ENCODE measurements around the gene EXOC4.

The EXOC4 gene

DNA sequence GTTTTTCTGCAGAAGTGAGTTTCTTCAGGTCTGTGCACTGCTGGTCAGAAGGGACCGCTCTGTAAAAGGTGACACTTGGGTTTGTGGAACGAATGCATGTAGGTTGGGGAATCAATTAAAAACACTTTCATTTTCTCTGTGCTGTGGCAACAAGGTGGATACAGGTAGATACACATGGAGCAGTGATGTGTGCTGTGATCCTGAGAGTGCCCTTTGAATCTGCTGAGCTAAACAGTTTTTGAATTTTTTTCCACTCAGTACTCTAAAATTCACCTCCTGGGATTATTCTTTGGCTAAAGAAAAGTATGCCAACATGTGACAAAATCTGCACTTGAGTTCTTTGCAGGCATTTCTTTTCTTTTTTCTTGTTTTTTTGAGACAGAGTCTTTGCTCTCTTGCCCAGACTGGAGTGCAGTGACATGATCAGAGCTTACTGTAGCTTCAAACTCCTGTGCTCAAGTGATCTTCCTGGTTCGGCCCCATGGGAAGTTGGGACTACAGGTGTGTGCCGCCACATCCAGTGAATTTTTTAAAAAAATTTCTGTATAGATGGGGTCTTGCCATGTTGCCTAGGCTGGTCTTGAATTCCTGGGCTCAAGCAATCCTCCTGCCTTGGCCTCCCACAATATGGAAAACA is 338.9 kb downstream of the EXOC4 start:
- TF ChIP-seq, protein P1, sequence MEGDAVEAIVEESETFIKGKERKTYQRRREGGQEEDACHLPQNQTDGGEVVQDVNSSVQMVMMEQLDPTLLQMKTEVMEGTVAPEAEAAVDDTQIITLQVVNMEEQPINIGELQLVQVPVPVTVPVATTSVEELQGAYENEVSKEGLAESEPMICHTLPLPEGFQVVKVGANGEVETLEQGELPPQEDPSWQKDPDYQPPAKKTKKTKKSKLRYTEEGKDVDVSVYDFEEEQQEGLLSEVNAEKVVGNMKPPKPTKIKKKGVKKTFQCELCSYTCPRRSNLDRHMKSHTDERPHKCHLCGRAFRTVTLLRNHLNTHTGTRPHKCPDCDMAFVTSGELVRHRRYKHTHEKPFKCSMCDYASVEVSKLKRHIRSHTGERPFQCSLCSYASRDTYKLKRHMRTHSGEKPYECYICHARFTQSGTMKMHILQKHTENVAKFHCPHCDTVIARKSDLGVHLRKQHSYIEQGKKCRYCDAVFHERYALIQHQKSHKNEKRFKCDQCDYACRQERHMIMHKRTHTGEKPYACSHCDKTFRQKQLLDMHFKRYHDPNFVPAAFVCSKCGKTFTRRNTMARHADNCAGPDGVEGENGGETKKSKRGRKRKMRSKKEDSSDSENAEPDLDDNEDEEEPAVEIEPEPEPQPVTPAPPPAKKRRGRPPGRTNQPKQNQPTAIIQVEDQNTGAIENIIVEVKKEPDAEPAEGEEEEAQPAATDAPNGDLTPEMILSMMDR (IDR thresholded peaks at IDR 0.05; ENCODE audit: control extremely low read depth, extremely low read depth, low read depth, missing control alignments): no peak
- no peak for DNase-seq (ENCODE audit: extremely low spot score)
- CTCF ChIA-PET: no interaction called here
- POLR2A ChIA-PET: no interaction called here

DNA sequence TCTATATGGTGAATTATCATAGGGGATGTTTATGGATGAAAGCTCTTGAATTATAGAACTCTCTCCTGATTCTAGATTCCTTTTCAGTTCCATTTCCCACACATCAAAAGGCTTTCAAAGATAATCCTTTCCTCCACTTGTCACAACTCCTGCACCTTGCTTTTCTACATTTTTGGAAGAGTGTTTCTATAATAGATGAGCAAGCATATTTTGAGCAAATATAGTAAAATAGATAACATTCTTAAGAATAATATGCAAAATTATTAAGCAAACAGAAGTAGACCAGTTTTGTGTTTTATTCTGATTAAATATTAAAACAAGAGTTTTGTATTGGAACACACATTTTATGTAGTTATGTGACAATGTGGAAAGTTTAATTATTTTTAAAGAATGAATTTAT is 340.7 kb downstream of the EXOC4 start:
- ChIA-PET CTCF (no interaction called here), POLR2A (no interaction called here)
- DNase-seq (ENCODE audit: extremely low spot score): no peak
- TF ChIP-seq, protein P1 (IDR thresholded peaks at IDR 0.05; ENCODE audit: control extremely low read depth, extremely low read depth, low read depth, missing control alignments): no peak

DNA sequence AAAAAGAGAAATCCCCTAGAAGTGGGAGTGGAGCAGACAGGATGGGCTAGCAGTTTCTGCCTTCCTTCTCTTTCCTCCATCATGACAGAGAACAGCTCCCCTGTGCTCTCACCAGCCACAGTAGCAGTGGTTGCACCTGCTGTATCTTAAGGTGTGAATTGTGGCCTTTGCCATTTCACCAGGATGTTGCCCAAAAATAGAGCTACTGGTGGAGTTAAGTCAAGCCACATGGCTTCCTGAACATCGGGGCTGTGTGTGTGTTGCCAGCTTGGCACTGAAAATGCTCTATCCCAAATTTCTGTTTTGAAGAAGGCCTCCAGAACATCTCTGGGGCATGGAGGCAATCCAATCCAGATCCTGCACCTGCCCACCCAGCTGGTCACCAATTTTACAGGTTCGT is 348.7 kb downstream of the EXOC4 start:
- no peak for DNase-seq (ENCODE audit: extremely low spot score)
- TF ChIP-seq, protein P1 (IDR thresholded peaks at IDR 0.05; ENCODE audit: control extremely low read depth, extremely low read depth, low read depth, missing control alignments): no peak
- ChIA-PET POLR2A (no interaction called here), CTCF (interaction anchor here (1.4 kb wide), 1 partner anchor 27 kb away, joined by 5 read pairs; no protein-coding TSS in a partner anchor)

DNA sequence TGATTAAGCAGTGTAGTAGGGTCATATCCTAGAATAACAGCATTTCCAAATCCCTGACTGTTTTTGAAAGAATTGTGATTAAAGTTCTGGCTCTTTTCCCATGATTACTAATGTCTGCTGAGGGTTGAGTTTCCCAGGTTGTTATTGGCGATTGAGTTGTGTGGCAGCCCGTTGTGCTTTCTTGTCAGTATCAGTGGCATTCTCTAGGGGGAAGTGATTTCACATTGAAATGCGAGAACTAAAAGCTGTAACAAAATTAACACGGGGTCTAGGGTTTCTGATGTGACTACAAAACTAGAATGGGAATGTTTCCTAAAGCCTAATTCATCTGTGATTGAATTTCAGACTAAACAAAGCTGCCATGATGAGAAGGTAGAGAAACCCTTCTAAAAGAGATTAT is 349.4 kb downstream of the EXOC4 start:
- ChIA-PET CTCF (no interaction called here), POLR2A (no interaction called here)
- no peak for DNase-seq (ENCODE audit: extremely low spot score)
- TF ChIP-seq, protein P1 (IDR thresholded peaks at IDR 0.05; ENCODE audit: control extremely low read depth, extremely low read depth, low read depth, missing control alignments): no peak

DNA sequence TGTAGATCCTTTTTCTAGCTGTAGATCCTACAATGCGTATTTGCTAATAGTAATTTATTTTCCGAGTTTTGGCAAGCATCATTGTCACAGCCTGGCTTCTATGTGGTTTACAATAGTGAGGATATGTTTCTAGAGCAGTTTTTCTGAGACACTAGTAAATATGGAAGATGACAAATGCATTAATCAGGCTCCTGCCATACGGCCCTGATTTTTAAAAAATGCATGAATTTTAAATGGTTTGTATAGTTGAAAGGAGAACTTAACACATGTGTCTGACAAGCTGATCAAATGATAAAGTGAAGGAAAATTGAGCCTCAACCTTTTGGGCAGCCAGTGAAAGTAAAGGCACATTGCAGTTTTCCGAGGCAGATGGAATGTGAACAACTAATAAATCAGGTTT is 354.1 kb downstream of the EXOC4 start:
- ChIA-PET CTCF (no interaction called here), POLR2A (no interaction called here)
- TF ChIP-seq, protein P1 (IDR thresholded peaks at IDR 0.05; ENCODE audit: control extremely low read depth, extremely low read depth, low read depth, missing control alignments): no peak
- no peak for DNase-seq (ENCODE audit: extremely low spot score)

DNA sequence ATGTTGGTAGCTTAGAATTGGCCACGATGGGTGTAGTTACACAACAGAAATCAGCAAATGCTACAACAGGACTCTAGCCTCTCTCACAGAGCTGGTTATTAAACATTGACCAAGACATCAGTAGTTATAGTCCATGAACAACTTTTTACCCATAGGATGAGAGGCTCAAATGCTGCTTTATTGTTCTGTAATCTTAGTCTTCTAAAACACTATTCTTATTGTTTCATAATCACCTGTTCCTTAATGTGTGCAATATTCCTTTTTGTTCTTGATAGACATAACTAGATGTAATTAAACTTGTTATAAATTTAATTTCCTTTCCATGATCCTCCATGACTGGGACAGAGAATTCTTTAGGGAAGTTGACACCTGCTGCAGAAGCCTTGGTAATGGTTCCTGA is 356.9 kb downstream of the EXOC4 start:
- ChIA-PET CTCF (no interaction called here), POLR2A (no interaction called here)
- TF ChIP-seq, protein P1 (IDR thresholded peaks at IDR 0.05; ENCODE audit: control extremely low read depth, extremely low read depth, low read depth, missing control alignments): no peak
- DNase-seq (ENCODE audit: extremely low spot score): no peak

DNA sequence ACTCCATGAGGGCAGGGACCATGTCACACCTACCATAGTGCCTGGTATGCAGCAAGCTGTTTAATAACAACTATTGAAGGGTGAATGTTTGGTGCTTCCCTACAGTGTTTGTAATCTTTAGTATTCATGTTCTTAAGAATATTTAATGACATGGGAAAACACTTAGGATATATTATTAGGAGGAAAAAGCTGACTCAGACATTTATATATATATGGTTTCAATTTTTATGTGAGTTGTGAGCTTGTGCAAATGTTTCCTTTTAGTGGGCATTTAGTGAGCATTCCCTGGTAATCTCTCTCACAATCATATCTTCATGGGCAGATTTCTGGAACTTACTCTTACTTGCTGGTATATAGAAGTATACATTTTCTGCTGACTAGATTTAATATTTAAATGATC is 359.1 kb downstream of the EXOC4 start:
- TF ChIP-seq, protein P1 (IDR thresholded peaks at IDR 0.05; ENCODE audit: control extremely low read depth, extremely low read depth, low read depth, missing control alignments): no peak
- CTCF ChIA-PET: no interaction called here
- POLR2A ChIA-PET: no interaction called here
- no peak for DNase-seq (ENCODE audit: extremely low spot score)

Measured in GM10248 (cell line).